HG03159 (cell line): ENCODE data around the gene CD247.
A peak's percentile ranks its signal among the peaks of the same experiment; 100 is the strongest.

Experiments used
- ATAC-seq: cut with Tn5 transposase; IDR thresholded peaks from one replicate; pipeline ENCODE4 v1.9.1; 2021; ENCODE audit warnings: mild to moderate bottlenecking, moderate library complexity; ENCODE audit not compliant: unreplicated experiment

CD247 gene

GRCh38 chr1:167542109-167543032 lies 24.0 kb upstream of the CD247 start:
- ATAC-seq = no peak

GRCh38 chr1:167541610-167542009 lies 23.3 kb upstream of the CD247 start:
- ATAC-seq = no peak

GRCh38 chr1:167541003-167541402 lies 22.7 kb upstream of the CD247 start:
- ATAC-seq = no peak

- ATAC-seq = no peak
Observed at GRCh38 chr1:167538657-167539056, 20.3 kb upstream of the CD247 start.

GRCh38 chr1:167533851-167534300 lies 15.5 kb upstream of the CD247 start:
- ATAC-seq = peak; percentile 62

GRCh38 chr1:167532964-167533824 lies 14.9 kb upstream of the CD247 start:
- ATAC-seq = peak; percentile 10

- no peak for ATAC-seq
Observed at GRCh38 chr1:167532375-167532774, 14.0 kb upstream of the CD247 start.

GRCh38 chr1:167529829-167530474 lies 11.6 kb upstream of the CD247 start:
- no peak for ATAC-seq

- ATAC-seq = no peak
Observed at GRCh38 chr1:167528057-167528728, 9.9 kb upstream of the CD247 start.

GRCh38 chr1:167526667-167527383 lies 8.5 kb upstream of the CD247 start:
- no peak for ATAC-seq

GRCh38 chr1:167524651-167525050 lies 6.3 kb upstream of the CD247 start:
- ATAC-seq = no peak

- ATAC-seq = no peak
Observed at GRCh38 chr1:167522246-167522645, 3.9 kb upstream of the CD247 start.

- ATAC-seq = no peak
Observed at GRCh38 chr1:167520711-167521206, 2.4 kb upstream of the CD247 start.

GRCh38 chr1:167517535-167518330 lies 596 bp downstream of the CD247 start:
- no peak for ATAC-seq

GRCh38 chr1:167516404-167517388 lies 1.6 kb downstream of the CD247 start:
- no peak for ATAC-seq

GRCh38 chr1:167515893-167516321 lies 2.4 kb downstream of the CD247 start:
- no peak for ATAC-seq

GRCh38 chr1:167515461-167515860 lies 2.9 kb downstream of the CD247 start:
- ATAC-seq = no peak

GRCh38 chr1:167514288-167514687 lies 4.0 kb downstream of the CD247 start:
- no peak for ATAC-seq
